HT1080 (cell line): ENCODE measurements around the gene PTPRB. TPM values are rescaled to one million over a fixed set of nuclear protein-coding genes. Genes with fewer than 3 reads are reported as not detected.
A peak's percentile ranks its signal among the peaks of the same experiment; 100 is the strongest.

Source experiments
- DNase-seq: peaks from one replicate; pipeline ENCODE4 v3.0.0-alpha.2; 2015; ENCODE audit warnings: low read depth
- polyA plus RNA-seq, 2 experiments: library from polyadenylated mRNA; depleted of rRNA; stranded (reverse); fragments of >200 nt; gene quantifications; 2 replicates each; pipeline ENCODE4 v1.2.3, GENCODE V29; 2015
- total RNA-seq: library from RNA; depleted of rRNA; stranded (reverse); fragments of >200 nt; shearing (Covaris generic); gene quantifications from 2 replicates; pipeline ENCODE4 v1.2.3, GENCODE V29; 2014; rRNA removed

Gene PTPRB
- total RNA-seq: 0.77 and 0.87 TPM in 2 replicates
- 2.1 and 2.5 TPM in 2 replicates for polyA plus RNA-seq (2015; cell fraction: cytosol; rRNA removed)
- 4.6 and 5.6 TPM in 2 replicates for polyA plus RNA-seq (2015; cell fraction: nucleus; rRNA removed)

DNA sequence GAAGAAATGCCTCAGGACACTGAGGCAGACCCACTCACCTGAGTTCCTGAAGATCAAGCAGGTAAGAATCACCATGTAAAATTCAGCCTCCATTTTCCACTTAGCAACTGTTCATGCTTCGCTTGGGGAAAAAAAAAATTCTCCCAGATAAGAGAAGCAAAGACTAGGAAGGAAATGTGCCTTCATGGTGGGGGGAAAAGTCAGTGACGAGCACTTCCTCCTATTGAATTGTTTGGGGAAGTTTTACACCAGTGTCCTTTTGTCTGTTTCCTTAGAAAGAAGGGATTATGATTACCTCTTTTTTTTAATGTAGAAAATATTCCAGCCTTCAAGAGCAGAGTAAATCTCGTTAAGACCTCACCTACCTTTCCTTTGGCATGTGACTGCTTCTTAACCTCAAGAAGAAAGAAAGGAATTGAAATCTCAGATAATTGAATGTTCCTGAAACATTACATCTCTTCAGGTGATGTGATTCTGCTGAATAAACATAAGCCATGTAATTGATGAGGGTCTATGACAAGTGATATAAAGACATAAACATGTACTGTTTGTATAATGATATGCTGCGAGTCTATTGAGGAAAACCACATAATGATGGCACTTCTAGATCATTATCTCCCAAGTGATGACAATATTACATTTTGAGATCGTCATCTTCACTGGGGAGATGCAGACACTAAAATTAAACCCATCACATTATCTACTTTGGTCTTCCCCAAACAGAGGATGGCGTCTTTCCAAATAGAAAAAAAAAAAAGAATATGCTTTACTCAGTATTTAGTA lies at the start of gene PTPRB:
Gene PTPRB, minus strand, starts transcription at position 127 of the 783 bp plus-strand sequence. Its CDS starts 34 bp downstream, at position 93.
- no peak for DNase-seq

DNA sequence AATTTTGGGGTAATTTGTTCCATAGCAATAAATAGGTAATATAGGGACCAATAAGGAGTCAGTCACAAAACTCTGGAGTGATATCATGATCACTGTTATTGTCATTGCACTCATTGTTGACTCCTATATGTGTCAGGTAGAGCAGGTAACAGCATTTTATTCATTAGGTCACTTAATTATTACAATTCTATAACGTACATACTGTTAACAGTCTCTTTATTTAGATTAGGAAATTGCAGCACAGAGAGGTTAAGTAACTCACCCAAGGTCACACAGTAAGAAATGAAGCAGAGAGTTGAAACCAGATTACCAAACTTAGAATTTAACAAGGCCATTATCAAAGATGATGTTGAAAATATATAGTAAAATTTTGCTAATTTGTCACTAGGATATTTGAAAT lies 49.7 kb upstream of the PTPRB start:
- DNase-seq: no peak

GRCh38 chr12:70686299-70686698 lies 49.1 kb upstream of the PTPRB start:
- DNase-seq: no peak

GRCh38 chr12:70683976-70684375 lies 46.7 kb upstream of the PTPRB start:
- no peak for DNase-seq

DNA sequence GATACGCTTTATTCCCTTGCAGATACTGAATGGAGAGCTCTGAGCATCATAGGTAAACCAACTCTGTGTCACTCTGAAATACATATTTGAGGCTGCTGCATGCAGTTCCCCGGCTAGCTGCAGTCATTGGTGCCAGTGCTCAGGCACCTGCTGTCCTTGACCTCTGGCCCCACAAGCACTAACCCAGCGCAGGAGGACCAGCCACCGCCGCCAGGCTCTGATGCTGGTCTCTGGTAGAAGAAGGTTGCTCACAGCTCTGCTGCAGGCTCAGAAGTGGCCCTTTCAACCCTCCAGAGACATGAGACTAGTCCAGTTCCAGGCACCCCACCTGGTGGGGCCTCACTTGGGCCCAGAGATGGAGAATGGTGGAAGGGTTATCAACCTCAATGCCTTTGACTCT lies 34.5 kb upstream of the PTPRB start:
- DNase-seq: no peak

GRCh38 chr12:70670948-70671347 lies 33.7 kb upstream of the PTPRB start:
- DNase-seq: no peak

- no peak for DNase-seq
Measured at GRCh38 chr12:70667253-70667652, 30.0 kb upstream of the PTPRB start.

- DNase-seq: no peak
Measured at GRCh38 chr12:70666364-70666763, 29.1 kb upstream of the PTPRB start.

- DNase-seq: no peak
Measured at GRCh38 chr12:70664465-70664881, 27.2 kb upstream of the PTPRB start.

- DNase-seq: no peak
Measured at GRCh38 chr12:70663838-70664237, 26.6 kb upstream of the PTPRB start.

GRCh38 chr12:70661466-70662161 lies 24.4 kb upstream of the PTPRB start:
- DNase-seq: peak; percentile 67

DNA sequence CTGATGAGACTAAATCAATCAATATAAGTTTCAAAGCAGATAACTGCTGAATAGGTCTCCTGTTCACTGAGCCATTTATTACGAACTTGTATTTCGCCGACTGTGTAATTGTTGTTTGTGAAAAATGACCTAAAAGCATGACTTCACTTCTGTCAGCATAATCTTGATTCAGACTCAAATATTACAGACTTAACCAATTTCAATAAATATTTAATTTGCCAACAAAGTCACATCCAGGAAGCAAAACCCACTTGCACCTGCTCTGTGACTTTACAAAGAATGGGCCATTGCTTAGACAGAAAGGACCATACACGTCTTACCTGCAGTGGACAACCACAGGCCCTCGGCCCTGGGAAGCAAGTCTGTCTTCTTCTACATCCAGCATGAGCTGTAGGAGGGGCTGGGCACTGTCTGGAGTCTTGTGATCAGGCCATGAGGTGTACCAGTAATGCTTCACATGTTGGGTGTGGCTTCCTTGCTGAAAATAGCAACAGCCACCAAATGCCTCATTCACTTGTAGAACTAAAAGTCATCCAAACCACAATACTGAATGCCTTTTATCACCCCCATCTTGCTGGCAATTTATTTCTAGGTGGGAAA lies 23.5 kb upstream of the PTPRB start:
- DNase-seq: peak; percentile 96

DNA sequence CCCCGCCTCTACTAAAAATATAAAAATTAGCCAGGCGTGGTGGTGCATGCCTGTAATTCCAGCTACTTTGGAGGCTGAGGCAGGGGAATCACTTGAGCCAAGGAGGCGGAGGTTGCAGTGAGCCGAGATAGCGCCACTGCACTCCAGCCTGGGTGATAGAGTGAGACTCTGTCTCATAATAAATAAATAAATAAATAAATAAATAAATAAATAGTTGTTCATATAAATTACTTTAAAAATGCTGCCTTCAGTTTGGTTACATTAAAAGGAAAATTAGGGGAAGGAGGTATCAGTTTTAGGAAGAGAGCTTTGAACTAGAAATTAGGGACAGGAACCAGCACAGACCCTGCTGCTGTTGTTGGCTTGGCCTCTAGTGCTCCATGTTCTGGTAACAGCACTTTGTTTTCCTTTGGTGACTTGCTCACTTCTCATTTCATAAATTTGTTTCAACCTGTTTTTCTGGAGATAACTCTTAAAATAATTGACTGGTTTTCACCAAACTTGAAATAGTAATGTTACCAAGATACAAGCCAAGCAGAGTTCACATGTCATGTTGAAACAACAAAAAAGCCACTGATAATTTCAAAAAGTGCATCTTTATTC lies 22.9 kb upstream of the PTPRB start:
- no peak for DNase-seq

DNA sequence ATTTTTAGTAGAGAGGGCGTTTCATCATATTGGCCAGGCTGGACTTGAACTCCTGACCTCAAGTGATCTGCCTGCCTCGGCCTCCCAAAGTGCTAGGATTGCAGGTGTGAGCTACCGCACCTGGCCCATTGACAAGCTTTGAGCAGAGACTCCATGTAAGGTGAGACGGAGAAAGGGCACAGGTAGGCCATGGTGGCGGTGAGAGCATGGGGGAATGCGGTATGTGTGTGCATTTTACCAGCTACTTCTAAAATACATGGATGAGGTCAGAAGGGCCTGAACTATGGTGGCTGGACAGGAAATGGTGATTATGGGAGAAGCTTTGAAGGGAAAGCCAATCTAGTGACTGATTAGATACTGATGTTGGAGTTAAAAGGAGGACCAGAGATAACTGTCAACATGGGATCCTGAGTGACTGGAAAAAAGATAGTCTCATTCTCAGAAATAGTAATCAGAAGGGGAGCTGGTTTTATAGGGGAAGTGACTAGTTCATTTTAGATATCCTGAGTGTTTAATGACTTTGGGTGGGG lies 21.9 kb upstream of the PTPRB start:
- DNase-seq: no peak

GRCh38 chr12:70657616-70658286 lies 20.5 kb upstream of the PTPRB start:
- DNase-seq: no peak

DNA sequence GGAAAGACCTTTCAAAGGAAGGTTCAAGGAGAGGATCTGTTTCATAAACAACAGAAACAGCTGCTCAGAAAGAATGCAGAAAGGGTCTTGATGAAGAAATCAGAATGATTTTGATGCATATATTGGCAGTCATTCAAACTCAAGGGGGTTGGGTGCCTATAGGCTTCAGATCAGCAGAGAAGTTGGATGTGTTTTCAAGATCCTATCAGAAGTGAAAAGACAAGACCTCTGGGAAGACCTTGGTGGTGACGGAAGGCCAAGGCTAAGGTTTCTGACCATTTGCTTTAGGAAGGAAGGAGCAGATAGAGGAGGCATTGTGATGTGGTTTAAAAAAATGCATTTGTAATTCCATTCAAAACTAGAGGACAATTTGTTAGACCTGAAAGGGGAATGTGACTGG lies 15.2 kb upstream of the PTPRB start:
- no peak for DNase-seq

DNA sequence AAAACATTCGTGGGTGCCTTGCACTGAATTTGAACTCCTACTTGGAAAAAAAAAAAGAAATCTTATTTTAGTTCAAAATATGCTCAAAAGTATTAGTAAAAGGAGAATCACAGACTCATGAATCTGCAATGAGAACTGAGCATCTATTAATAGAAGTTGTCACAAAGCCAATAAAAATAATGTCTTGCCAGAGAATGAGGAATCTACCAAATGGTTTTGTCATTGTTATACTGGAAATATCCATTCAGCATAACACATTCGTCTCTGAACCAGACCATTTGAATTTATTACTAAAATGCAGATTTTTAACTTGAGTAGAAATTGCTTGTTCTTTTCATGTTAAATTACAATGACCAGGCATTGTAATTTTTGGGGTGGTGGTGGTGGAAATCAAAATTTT lies 11.6 kb upstream of the PTPRB start:
- DNase-seq: peak; percentile 46

GRCh38 chr12:70648191-70648590 lies 11.0 kb upstream of the PTPRB start:
- peak; percentile 26 for DNase-seq

DNA sequence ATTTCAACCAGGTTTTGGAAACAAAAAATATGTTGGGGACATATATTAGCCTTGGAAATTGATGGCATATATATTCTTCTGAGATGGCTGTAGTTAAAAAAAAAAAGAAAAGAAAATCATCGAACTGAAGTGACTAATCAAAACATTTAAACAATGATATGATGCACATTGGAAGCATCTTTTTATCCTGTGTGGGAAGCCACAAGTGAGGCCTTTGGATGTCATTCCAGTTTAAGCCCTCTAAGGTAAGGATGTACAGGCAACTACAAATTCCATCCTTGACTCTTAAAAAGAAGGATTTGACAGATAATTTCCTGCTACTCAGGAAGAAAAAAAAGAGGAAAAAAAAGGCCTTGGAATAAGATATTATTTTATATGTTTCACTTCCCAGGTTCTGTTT lies 9.6 kb upstream of the PTPRB start:
- DNase-seq: peak; percentile 76

DNA sequence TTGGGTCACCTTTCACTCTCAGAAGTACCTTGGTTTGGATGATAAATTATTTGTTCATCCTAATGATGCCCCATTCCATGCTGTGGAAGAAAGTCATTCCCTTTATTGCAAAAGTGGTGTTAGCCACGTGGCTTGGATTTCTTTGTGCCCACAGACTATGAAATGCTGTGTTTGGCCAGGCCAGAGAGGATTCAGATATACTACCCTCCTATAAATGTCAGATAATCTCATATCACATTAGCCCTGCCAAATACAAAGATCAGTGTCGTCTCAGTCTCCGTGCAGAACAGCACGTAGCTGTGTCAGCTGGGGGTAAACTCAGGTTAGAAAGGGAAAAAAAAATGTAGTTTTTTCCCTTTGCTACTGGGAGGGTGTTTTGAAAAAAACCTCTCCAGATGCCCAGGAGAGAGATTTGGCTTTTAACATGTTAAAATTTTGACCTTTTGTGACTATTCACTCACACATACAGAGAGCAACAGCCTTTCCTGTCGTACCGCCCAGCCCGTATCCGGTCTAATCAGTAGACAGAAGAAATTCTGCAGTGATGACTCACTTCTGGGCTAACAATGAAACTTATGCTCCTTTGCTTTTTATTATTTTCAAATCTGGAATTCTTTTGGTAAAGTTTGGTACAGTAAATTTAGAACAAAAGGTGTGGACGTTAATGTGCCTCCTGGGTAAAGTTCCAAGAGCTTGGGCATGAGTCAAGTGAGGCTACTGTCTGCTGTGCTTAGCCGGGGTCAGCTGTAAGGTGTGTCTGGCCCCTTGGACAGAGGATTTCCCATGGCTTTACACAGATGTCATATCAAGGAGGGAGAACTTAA lies 8.5 kb upstream of the PTPRB start:
- peak; percentile 98 for DNase-seq
